ENCODE measurements around the gene LIMD2. TPM values are rescaled to one million over a fixed set of nuclear protein-coding genes. Genes with fewer than 3 reads are reported as not detected.

Gene LIMD2
- 28.3 and 28.4 TPM in 2 replicates for total RNA-seq

GRCh38 chr17:63699638-63700527 lies at the start of gene LIMD2:
Gene LIMD2 (minus strand): TSS chr17:63700125. CDS start chr17:63699298, 827 bp downstream.

GRCh38 chr17:63741408-63742173 lies 41.7 kb upstream of the LIMD2 start, which contains the start of gene STRADA:
Gene STRADA (minus strand): TSS chr17:63741799. CDS start chr17:63728369, 13,430 bp downstream.

Other genes starting within 250 kb of the LIMD2 start
- gene ACE, start 223.1 kb downstream of the LIMD2 start, total RNA-seq = 17.2 and 52.6 TPM in 2 replicates
- gene KCNH6, start 176.8 kb downstream of the LIMD2 start, total RNA-seq = under 0.01 TPM in 1 of 2 replicates, not detected in the other
- gene DCAF7, start 149.6 kb downstream of the LIMD2 start, total RNA-seq = 15.3 and 20.5 TPM in 2 replicates
- gene TACO1, start 99.2 kb downstream of the LIMD2 start, total RNA-seq = 25.4 and 27.0 TPM in 2 replicates
- 70.2 and 84.3 TPM in 2 replicates for gene MAP3K3, start 77.7 kb downstream of the LIMD2 start, total RNA-seq
- gene STRADA, start 41.7 kb upstream of the LIMD2 start, total RNA-seq = 11.7 and 25.4 TPM in 2 replicates
- gene CCDC47, start 73.5 kb upstream of the LIMD2 start, total RNA-seq = 86.4 and 114 TPM in 2 replicates
- 64.6 and 65.4 TPM in 2 replicates for gene DDX42, start 74.0 kb upstream of the LIMD2 start, total RNA-seq
- gene PSMC5, start 127.3 kb upstream of the LIMD2 start, total RNA-seq = 94.2 and 101 TPM in 2 replicates
- gene FTSJ3, start 127.5 kb upstream of the LIMD2 start, total RNA-seq = 60.3 and 94.8 TPM in 2 replicates
- gene SMARCD2, start 142.6 kb upstream of the LIMD2 start, total RNA-seq = 64.1 and 83.2 TPM in 2 replicates
- not detected in 2 replicates for gene CSH2, start 173.6 kb upstream of the LIMD2 start, total RNA-seq
- gene GH2, start 181.8 kb upstream of the LIMD2 start, total RNA-seq = not detected in 2 replicates
- not detected in 2 replicates for gene CSH1, start 196.4 kb upstream of the LIMD2 start, total RNA-seq
- not detected in 2 replicates for gene CSHL1, start 211.1 kb upstream of the LIMD2 start, total RNA-seq
- gene GH1, start 218.7 kb upstream of the LIMD2 start, total RNA-seq = not detected in 2 replicates
- gene CD79B, start 232.2 kb upstream of the LIMD2 start, total RNA-seq = 0.65 and 2.0 TPM in 2 replicates